PC-3 (cell line): ENCODE results near the gene DSCAM.

ENCODE experiments used
- EZH2 ChIP-seq: fragments of 300-600 bp; sonication (generic); IDR thresholded peaks from one replicate; pipeline ENCODE4 v1.6.1; 2017; ENCODE audit warnings: antibody characterized with exemption, mild to moderate bottlenecking, low read length; ENCODE audit not compliant: unreplicated experiment
- EZH2phosphoT487 ChIP-seq: fragments of 300-600 bp; sonication (generic); IDR thresholded peaks from 2 replicates; pipeline ENCODE4 v1.6.1; 2018; ENCODE audit warnings: mild to moderate bottlenecking, antibody characterized with exemption, low read length, borderline replicate concordance
- TF ChIP-seq, protein P1 (sequence below): fragments of 300-600 bp; sonication (generic); conservative IDR thresholded peaks from 2 replicates; pipeline ENCODE4 v1.5.1; 2017; ENCODE audit warnings: antibody characterized with exemption, low read depth, mild to moderate bottlenecking, low read length

DNA sequence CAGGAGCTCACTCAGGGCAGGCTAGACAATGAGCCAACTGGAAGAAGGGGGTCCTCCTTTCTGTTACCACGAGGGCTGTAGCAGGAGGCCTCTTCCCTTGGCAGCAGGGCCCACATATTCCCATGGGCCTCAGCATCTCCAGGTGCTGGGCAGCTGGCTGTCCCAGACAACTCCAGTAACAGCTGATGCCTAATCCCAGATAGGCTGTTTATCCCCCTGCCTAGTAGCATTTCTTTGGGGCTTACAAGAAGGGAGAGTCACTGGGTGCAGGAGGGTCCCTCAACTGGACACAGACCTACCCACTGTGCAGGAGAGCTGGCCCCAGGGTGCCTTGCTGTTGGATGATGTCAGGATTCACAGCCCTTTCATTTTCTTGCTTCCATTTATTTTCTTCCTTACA, 278.2 kb downstream of the DSCAM start:
- TF ChIP-seq, protein P1, sequence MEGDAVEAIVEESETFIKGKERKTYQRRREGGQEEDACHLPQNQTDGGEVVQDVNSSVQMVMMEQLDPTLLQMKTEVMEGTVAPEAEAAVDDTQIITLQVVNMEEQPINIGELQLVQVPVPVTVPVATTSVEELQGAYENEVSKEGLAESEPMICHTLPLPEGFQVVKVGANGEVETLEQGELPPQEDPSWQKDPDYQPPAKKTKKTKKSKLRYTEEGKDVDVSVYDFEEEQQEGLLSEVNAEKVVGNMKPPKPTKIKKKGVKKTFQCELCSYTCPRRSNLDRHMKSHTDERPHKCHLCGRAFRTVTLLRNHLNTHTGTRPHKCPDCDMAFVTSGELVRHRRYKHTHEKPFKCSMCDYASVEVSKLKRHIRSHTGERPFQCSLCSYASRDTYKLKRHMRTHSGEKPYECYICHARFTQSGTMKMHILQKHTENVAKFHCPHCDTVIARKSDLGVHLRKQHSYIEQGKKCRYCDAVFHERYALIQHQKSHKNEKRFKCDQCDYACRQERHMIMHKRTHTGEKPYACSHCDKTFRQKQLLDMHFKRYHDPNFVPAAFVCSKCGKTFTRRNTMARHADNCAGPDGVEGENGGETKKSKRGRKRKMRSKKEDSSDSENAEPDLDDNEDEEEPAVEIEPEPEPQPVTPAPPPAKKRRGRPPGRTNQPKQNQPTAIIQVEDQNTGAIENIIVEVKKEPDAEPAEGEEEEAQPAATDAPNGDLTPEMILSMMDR: no peak
- no peak for TF ChIP-seq EZH2
- no peak for TF ChIP-seq EZH2phosphoT487
